Mucosa of rectum (tissue), 2 donors: Measurements from ENCODE around the gene ZNF444.

Experiments used
- H3K27ac ChIP-seq, 2 donors: one replicate each; pipeline ENCODE4 v1.7.0; 2013; ENCODE audit warnings: inconsistent platforms in 2 of 2, low read depth in 2 of 2, low read length in 2 of 2
- H3K27me3 ChIP-seq, 2 donors: one replicate each; pipeline ENCODE4 v1.7.0; 2013; ENCODE audit warnings: low read length in 2 of 2; ENCODE audit not compliant: control insufficient read depth in 2 of 2, insufficient read depth in 2 of 2
- H3K36me3 ChIP-seq, 2 donors: one replicate each; pipeline ENCODE4 v1.7.0; 2013; ENCODE audit warnings: low read length in 2 of 2; ENCODE audit not compliant: control insufficient read depth in 2 of 2, insufficient read depth in 2 of 2
- H3K4me1 ChIP-seq, 2 donors: one replicate each; pipeline ENCODE4 v1.7.0; 2013; ENCODE audit warnings: low read length in 2 of 2, mild to moderate bottlenecking in 1 of 2; ENCODE audit not compliant: control insufficient read depth in 2 of 2, insufficient read depth in 2 of 2
- H3K4me3 ChIP-seq, 2 donors: one replicate each; pipeline ENCODE4 v1.7.0; 2013; ENCODE audit warnings: low read length in 2 of 2
- H3K9ac ChIP-seq, 2 donors: one replicate each; pipeline ENCODE4 v1.7.0; 2013; ENCODE audit warnings: low read length in 2 of 2, low read depth in 1 of 2, mild to moderate bottlenecking in 1 of 2
- H3K9me3 ChIP-seq, 2 donors: one replicate each; pipeline ENCODE4 v1.7.0; 2013; ENCODE audit warnings: low read length in 2 of 2; ENCODE audit not compliant: control insufficient read depth in 2 of 2
- donor health status: healthy.
- donor health status: Normal muscosa, but diverticular disease.

ZNF444 gene

GRCh38 chr19:56123266-56123891 lies 17.7 kb upstream of the ZNF444 start:
- Histone ChIP-seq H3K9me3 (no peaks in the 10 kb centered on the region), H3K27me3 (no peaks in the 10 kb centered on the region), H3K27ac (peak overlapping the region in 1 of 2 donors; percentile 11)

GRCh38 chr19:56124578-56124977 lies 16.5 kb upstream of the ZNF444 start:
- H3K9me3 ChIP-seq, result no peaks in the 10 kb centered on the region
- H3K36me3 ChIP-seq, result no peaks in the 10 kb centered on the region
- no peaks in the 10 kb centered on the region for H3K27me3 ChIP-seq
- H3K4me3 ChIP-seq, result no peak overlapping the region
- no peak overlapping the region for H3K27ac ChIP-seq
- H3K4me1 ChIP-seq, result peaks cover 18 to 23% of the 10 kb centered on the region in 2 donors
- H3K9ac ChIP-seq, result no peak overlapping the region

More at GRCh38 chr19:56123266-56123891, 17.7 kb upstream of the ZNF444 start:
- Histone ChIP-seq H3K9ac (peak overlapping the region in 1 of 2 donors; percentile 5), H3K4me1 (peaks cover 29 to 35% of the 10 kb centered on the region in 2 donors), H3K36me3 (peaks cover under 1 to 7% of the 10 kb centered on the region in 2 donors), H3K4me3 (no peak overlapping the region)

- Histone ChIP-seq H3K27ac (peak overlapping the region in 1 of 2 donors; percentile 35), H3K4me3 (no peak overlapping the region), H3K27me3 (no peaks in the 10 kb centered on the region), H3K4me1 (peaks cover 13 to 17% of the 10 kb centered on the region in 2 donors), H3K36me3 (no peaks in the 10 kb centered on the region), H3K9ac (no peak overlapping the region), H3K9me3 (no peaks in the 10 kb centered on the region)
Observed at GRCh38 chr19:56125806-56126590, 15.1 kb upstream of the ZNF444 start.

DNA sequence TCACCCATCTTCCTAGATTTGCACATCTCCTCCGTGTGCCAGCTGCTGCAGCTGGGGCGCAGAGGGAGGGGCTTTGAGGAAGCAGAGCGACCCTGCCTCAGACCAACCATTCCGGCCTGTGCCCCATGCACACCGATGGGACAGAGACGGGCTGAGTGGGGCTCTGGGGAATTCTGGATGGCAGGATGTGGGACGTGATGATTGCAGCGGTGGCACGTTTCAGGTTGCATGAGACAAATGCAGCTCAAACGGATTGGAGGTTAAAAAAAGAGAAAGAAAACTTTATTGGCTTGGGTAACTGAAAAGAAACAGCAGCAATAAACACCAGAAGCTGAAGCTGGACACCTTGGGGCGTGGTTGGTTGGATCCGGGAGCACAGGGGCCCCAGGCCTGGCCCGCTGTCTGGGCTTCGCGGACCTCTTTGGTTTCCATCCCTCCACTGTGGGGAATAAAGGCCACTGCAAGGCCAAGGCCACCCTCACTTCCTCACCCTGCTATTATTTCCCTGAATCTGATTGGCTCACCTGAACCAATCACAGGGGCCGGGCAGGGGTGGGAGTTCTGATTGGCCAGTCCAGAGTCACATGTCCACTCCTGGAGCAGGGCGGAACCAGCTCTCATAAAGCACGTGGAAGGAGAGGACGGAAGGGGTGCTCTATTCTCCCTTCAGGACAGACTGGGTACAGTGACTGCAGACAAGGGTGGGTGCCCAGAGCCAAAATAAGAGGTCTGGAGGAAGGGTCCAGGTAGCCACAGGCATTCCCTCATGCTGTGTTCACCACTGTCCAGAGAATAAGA lies 13.9 kb upstream of the ZNF444 start:
- no peak overlapping the region for H3K4me3 ChIP-seq
- H3K36me3 ChIP-seq, result no peaks in the 10 kb centered on the region
- no peak overlapping the region for H3K9ac ChIP-seq
- H3K4me1 ChIP-seq, result peaks cover 7 to 11% of the 10 kb centered on the region in 2 donors
- no peak overlapping the region for H3K27ac ChIP-seq
- no peaks in the 10 kb centered on the region for H3K27me3 ChIP-seq
- H3K9me3 ChIP-seq, result no peaks in the 10 kb centered on the region

- Histone ChIP-seq H3K4me3 (no peak overlapping the region), H3K36me3 (no peaks in the 10 kb centered on the region), H3K9ac (no peak overlapping the region), H3K27me3 (no peaks in the 10 kb centered on the region), H3K4me1 (peaks cover 7 to 16% of the 10 kb centered on the region in 2 donors), H3K27ac (no peak overlapping the region), H3K9me3 (no peaks in the 10 kb centered on the region)
Observed at GRCh38 chr19:56130006-56130405, 11.1 kb upstream of the ZNF444 start.

DNA sequence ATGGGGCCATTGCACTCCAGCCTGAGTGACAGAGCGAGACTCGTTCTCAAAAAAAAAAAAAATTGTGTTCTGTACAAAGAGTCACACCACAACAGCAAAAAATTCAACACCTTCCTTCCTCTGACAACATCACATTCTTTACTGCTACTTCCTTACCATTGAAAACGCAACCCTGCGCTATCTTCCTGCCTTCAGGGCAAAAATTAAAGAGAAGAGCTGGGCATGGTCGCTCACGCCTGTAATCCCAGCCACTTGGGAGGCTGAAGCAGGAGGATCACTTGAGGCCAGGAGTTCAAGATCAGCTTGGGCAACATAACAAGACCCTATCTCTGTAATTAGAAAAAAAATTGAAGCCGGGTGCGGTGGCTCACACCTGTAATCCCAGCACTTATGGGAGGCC lies 9.4 kb upstream of the ZNF444 start:
- H3K36me3 ChIP-seq, result no peaks in the 10 kb centered on the region
- peaks cover 2 to 12% of the 10 kb centered on the region in 2 donors for H3K4me1 ChIP-seq
- H3K9ac ChIP-seq, result no peak overlapping the region
- H3K4me3 ChIP-seq, result no peak overlapping the region
- no peaks in the 10 kb centered on the region for H3K27me3 ChIP-seq
- H3K9me3 ChIP-seq, result no peaks in the 10 kb centered on the region
- no peak overlapping the region for H3K27ac ChIP-seq

GRCh38 chr19:56132316-56132822 lies 8.7 kb upstream of the ZNF444 start:
- no peak overlapping the region for H3K4me3 ChIP-seq
- no peaks in the 10 kb centered on the region for H3K9me3 ChIP-seq
- no peaks in the 10 kb centered on the region for H3K36me3 ChIP-seq
- no peak overlapping the region for H3K9ac ChIP-seq
- H3K27ac ChIP-seq, result peak overlapping the region in 1 of 2 donors; percentile 32
- no peaks in the 10 kb centered on the region for H3K27me3 ChIP-seq
- H3K4me1 ChIP-seq, result peaks cover 0 to 7% of the 10 kb centered on the region in 2 donors

- no peaks in the 10 kb centered on the region for H3K9me3 ChIP-seq
- H3K9ac ChIP-seq, result no peak overlapping the region
- H3K27me3 ChIP-seq, result no peaks in the 10 kb centered on the region
- H3K27ac ChIP-seq, result peak overlapping the region in 1 of 2 donors; percentile 39
- H3K36me3 ChIP-seq, result no peaks in the 10 kb centered on the region
- H3K4me3 ChIP-seq, result no peak overlapping the region
- H3K4me1 ChIP-seq, result peaks cover 5 to 14% of the 10 kb centered on the region in 2 donors
Observed at GRCh38 chr19:56133858-56134653, 7.0 kb upstream of the ZNF444 start.

- Histone ChIP-seq H3K4me1 (peaks cover 5 to 14% of the 10 kb centered on the region in 2 donors), H3K9ac (no peak overlapping the region), H3K4me3 (no peak overlapping the region), H3K27me3 (no peaks in the 10 kb centered on the region), H3K27ac (no peak overlapping the region), H3K9me3 (no peaks in the 10 kb centered on the region), H3K36me3 (no peaks in the 10 kb centered on the region)
Observed at GRCh38 chr19:56134654-56134921, 6.5 kb upstream of the ZNF444 start.
